GM12874 (cell line): ENCODE results near the gene B4GALT3.

Experiments used
- TF ChIP-seq, protein P1 (sequence below): IDR thresholded peaks from 2 replicates; pipeline ENCODE4 v1.5.1; 2011; ENCODE audit warnings: low read depth, mild to moderate bottlenecking, control low read depth, low read length, moderate library complexity; ENCODE audit not compliant: insufficient read depth

The B4GALT3 gene

DNA sequence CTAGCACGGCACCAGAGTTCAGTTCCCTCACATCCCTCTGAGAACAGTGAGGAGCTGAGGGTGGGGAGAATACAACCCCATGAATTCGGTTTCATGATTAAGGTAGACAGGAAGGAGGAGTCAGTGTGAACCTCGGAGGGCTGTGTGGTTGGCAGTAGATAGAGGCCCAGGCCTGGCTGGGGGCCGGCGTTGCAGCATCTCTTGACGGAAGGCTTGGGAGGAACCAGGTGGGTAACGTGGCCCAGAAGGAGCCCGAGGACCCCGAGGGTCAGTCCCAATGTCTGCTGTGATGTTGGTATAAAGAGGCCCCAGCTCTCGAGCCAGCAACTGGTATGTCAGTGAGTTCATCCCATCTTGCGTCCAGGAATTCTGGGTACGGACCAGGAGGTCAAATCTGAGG lies 5.6 kb downstream of the B4GALT3 start:
- TF ChIP-seq, protein P1, sequence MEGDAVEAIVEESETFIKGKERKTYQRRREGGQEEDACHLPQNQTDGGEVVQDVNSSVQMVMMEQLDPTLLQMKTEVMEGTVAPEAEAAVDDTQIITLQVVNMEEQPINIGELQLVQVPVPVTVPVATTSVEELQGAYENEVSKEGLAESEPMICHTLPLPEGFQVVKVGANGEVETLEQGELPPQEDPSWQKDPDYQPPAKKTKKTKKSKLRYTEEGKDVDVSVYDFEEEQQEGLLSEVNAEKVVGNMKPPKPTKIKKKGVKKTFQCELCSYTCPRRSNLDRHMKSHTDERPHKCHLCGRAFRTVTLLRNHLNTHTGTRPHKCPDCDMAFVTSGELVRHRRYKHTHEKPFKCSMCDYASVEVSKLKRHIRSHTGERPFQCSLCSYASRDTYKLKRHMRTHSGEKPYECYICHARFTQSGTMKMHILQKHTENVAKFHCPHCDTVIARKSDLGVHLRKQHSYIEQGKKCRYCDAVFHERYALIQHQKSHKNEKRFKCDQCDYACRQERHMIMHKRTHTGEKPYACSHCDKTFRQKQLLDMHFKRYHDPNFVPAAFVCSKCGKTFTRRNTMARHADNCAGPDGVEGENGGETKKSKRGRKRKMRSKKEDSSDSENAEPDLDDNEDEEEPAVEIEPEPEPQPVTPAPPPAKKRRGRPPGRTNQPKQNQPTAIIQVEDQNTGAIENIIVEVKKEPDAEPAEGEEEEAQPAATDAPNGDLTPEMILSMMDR: no peak

DNA sequence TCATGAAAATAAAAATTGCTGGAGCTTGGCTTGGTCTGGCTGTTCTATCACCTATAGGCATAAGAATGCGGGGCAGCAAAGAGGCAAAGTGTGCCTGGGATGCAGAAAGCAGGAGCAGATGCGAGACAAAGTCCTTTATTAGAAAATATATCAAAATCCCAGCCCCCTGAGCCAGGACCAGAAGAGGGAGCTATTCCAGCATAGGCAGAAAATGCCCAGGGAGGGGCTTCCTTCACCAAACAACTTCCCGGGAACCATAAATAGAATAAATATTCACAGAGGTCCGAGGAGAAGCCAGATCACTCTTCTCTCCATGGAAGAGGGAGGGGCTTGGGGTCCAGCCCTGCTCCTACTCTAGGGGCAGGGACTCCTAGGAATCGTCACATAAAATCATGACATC lies 6.1 kb downstream of the B4GALT3 start:
- TF ChIP-seq, protein P1: no peak

DNA sequence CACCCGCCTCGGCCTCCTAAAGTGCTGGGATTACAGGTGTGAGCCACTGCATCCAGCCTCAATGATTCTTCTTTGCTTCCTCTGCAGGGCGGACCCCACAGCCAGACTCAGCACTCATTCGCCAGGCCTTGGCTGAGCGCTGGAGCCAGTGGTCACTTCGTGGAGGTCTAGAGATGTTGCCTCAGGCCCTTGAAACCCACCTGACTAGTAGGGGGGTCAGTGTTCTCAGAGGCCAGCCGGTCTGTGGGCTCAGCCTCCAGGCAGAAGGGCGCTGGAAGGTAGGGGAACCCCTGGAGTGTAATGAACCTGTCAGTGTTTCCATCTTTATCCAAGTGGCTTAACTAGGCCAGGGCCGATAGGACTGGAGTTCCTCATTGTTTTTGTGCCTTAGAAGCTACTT lies 8.4 kb downstream of the B4GALT3 start:
- TF ChIP-seq, protein P1: no peak

DNA sequence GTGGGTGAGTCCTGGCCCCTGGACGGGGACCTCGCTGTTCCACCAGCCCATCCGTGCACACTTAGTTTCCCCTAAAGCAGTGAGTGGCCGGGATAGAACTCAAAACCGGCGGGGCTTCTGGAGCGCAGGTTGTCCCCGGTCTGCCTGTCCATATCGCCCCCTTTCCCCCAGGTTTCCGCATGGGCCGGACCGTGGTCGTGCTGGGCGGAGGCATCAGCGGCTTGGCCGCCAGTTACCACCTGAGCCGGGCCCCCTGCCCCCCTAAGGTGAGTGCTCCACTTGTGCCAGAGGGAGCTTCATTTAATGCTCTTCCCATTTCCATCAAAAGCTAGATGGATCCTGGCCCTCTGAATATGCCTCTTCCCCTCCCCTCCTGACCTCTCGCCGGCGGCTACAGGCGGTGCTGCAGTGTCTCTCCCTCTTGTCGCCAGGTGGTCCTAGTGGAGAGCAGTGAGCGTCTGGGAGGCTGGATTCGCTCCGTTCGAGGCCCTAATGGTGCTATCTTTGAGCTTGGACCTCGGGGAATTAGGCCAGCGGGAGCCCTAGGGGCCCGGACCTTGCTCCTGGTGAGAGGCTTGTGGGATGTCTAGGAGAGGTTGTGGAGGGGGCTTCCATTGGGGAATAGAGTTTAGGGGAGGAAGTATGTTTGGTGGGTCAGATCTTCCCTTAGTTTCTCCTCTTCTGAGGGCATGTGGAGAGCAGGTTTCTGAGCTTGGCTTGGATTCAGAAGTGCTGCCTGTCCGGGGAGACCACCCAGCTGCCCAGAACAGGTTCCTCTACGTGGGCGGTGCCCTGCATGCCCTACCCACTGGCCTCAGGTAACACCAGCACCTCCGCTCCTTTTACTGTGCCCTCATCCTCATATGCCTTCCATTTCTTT lies 10.4 kb downstream of the B4GALT3 start:
- TF ChIP-seq, protein P1: no peak

DNA sequence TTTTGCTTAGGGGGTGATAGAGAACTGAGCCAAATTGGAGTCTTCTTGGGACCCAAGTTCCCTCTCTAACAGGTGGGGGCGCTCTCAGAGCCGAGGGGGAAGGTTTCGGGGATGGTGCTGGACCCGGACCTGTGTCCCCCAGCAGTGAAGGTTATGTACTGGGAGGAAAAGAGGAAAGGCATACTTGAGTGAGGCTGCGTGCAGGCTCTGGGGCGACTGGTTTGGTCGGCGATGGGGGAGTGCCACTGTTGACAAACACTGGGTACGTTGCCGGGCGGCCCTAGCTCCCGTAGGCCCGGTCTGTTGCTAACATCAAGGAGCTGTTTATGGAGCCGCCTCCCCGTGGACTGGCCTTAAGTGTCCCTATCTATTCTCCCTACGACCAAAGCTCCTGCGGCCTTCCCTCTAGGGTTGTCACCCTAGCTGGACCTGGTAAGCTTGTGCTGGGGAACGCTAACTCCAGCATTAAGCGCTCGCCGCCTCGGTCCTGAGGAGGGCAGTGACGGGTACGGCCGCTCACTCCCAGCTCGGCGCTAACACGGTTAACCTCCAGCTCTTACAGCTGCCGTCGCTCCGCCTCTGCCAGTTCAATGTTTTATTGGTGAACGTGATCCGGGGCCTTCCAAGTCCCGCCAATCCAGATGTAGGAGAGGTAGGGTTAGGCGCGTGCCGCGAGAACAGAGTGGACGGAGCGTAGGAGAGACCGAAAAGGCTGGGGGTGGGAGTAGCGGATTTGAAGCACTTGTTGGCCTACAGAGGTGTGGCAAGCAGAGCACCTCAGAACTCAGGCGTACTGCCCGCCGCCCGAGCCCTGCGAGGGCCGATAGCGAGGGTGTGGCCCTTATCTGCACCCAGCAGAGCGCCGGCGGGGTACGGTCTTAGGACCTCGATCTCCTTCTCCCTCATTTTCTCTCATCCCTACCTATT lies 11.3 kb downstream of the B4GALT3 start, which contains the start of gene PPOX:
Gene PPOX, plus strand, starts transcription at position 685 of the 927 bp plus-strand sequence. CDS start 422 bp downstream, outside the sequence.
- TF ChIP-seq, protein P1: peak; percentile 67

DNA sequence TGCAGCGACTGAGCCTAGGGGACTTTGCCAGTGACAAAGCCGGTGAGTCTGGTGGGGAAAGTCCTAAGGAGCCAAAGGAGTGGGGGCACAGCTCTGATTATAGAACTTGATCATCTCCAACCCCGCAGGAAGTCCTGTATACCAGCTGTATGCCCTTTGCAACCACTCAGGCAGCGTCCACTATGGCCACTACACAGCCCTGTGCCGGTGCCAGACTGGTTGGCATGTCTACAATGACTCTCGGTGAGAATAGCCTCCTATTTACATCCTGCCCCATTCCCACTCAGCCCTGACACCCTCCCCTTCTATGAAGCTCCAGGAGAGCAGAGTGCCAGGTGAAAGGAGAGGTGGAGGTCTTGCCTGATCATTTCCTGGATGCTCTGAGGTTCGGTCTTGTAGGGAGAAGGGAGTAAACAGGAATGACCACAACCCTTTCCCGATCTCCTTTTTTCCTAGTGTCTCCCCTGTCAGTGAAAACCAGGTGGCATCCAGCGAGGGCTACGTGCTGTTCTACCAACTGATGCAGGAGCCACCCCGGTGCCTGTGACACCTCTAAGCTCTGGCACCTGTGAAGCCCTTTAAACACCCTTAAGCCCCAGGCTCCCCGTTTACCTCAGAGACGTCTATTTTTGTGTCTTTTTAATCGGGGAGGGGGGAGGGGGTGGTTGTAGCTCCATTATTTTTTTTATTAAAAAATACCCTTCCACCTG lies 12.3 kb downstream of the B4GALT3 start:
- TF ChIP-seq, protein P1: no peak

DNA sequence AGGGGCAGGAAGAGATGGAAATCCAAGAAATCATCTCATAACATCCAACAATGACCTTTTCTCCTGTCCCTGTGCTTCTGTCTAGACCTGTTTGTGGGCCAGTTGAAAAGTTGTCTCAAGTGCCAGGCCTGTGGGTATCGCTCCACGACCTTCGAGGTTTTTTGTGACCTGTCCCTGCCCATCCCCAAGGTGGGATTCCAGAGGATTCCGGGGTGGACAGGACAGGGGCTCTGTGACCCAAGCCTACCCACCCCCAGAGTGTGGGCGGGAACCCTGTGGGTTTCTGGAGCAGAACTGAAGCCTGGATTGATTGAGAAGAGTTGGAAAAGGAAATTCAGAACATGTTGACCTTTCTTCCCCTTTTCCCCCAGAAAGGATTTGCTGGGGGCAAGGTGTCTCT lies 13.5 kb downstream of the B4GALT3 start:
- TF ChIP-seq, protein P1: no peak
